ENCODE results near the gene RPA3.
A peak's percentile ranks its signal among the peaks of the same experiment; 100 is the strongest.
"Not testable (repeated sequence)": the region's sequence is repeated elsewhere in the genome, so short reads cannot be mapped to it uniquely, and the experiment has no call there.

RPA3 gene

DNA sequence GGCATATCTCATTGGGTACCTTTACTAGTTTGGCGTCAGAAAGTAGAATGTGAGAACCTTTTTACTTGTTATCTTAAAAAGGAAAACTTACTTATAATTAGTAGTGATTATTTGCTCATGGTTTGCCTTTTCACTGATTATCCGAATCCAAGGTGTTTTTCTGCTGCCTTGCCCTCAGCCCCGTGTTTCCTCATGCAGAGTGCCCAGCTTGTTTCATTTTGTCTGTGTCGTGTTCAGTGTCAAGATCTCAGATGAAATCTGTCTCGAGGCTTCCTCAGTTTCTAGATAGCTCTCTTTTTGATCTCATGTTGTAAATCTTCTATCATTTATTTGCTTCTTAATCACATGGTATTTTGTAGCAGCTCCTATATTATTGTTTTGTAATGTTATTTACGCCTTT lies 30.1 kb downstream of the RPA3 start:
- DNase-seq = no peak

- no peak for DNase-seq
These were observed 30.6 kb downstream of the RPA3 start for GRCh38 chr7:7687800-7688199.

- no peak for DNase-seq
These were observed 31.4 kb downstream of the RPA3 start for GRCh38 chr7:7686811-7687508.

DNA sequence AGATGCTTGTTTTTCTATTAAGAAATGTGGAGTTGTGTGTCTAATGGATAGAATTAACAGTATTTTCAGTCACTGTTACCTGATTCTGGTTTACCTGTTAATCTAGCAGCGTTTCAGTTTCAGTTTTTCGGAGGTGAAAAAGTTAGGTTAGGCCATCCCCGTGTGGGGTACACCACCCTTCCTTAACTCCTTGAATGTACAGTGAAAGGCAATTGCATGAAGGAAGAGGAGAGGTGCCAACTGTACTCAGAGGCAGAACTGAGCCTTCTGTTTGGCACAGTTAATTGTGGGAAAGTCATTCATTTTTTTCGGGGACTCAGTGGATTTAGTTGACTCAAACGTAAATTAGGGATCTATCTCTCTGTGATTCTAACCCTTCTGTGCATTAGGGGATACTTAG lies 35.5 kb downstream of the RPA3 start:
- no peak for DNase-seq

DNA sequence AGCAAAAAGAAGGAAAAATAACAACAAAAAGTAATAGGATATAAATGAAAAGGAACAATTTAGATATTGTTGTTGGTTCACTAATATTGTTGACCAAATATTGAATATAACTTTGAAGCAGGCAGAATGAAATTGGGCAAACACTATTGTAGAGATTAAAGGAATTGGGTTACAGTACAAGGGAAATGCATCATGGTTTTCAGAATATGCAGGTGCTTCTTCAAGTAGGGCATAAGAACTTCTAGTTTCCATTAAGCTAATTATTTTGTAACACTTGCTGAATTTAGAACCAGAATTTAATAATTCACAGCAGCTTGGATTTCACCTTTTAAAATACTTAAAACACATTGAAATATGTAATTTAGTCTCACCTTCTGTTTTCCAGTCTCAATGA lies 36.5 kb downstream of the RPA3 start:
- DNase-seq = no peak

DNA sequence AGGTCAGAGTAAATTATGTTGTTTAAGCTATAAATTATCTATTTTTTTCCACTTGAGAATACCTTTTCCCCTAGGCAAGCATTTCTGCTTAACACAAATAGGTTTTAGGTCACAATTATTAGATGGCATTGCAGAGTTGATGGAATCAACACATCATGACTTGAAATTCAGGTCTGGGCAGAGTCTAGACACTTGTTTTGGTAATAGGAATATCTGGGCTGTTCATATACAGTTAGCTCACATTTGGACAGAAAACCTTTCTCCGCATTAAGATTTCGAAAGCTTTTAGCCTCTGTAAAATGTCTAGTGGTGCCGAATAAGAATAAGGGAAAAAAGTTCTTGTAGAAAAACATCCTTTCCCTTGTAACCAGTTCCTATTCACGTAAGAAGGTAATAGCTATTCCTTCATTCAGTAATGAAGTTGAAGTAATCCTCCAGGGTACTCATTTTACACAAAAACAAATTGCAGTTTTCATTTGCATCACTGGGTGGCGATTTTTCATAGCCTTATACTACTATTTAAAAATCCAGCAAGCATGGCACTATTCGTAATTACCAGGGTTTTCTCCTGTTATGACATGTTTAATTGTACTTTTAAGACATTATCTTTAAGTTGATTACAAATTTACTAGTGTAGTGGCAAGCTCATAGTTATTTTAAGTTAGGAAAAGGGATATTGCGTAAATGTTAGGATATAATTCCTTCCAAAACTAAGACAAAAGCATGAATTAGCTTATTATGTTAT lies 37.0 kb downstream of the RPA3 start:
- peak; percentile 40 for DNase-seq

- not testable (repeated sequence) for DNase-seq
These were observed 38.8 kb downstream of the RPA3 start for GRCh38 chr7:7679640-7680039.

- DNase-seq = no peak
These were observed 42.7 kb downstream of the RPA3 start for GRCh38 chr7:7675686-7676085.

DNA sequence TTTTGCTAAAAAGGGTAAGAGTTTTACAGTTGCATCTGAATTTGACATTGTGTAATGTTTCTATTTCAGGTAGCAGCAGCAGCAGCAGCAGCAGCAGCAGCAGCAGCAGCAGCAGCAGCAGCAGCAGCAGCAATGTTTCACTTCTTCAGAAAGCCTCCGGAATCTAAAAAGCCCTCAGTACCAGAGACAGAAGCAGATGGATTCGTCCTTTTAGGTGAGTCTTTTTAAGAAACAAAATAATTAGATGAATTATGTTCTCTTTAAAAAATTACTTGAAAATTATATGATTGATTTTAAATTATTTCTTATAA lies 45.2 kb downstream of the RPA3 start:
- DNase-seq = no peak

GRCh38 chr7:7672545-7673239 lies 45.7 kb downstream of the RPA3 start:
- DNase-seq = no peak

- no peak for DNase-seq
These were observed 47.0 kb downstream of the RPA3 start for GRCh38 chr7:7671361-7671760.

DNA sequence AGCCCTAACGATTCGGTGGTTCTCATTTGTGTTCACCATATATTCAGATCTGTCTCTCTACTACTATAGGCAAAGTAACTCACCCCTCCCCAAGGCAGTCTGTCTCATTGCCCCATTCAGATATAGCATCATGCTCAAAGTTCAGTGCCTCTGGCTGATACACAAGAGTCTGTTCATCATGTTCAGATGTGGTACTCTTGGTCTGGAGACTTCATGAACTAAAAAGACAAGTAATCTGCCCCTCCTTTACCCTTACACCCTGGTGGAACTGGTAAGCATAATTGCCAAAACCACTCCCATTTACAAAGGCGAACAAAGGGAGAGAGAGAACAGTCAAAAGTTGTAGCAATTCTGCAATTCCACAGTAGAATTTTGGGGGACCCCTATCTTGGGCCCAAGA lies 47.9 kb downstream of the RPA3 start:
- DNase-seq = no peak

DNA sequence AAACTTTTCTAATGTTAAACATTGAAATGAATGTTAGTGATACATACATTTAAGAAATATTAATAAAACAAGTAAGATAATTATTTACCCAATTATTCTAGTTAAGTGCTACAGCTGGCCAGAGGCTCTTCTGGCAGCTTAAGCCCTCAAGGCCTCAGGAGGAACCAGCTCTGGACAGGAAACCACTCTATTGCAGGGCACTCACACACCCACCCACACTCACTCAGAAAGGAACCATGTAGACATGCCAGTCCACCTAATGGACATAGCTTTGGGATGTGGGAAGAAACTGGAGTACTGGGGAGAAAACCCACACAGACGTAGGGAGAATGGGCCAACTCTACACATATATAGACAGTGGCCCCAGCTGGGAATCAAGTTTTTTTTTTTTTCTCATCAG lies 49.7 kb downstream of the RPA3 start:
- DNase-seq = no peak

GRCh38 chr7:7667187-7667586 lies 51.2 kb downstream of the RPA3 start:
- DNase-seq = no peak

GRCh38 chr7:7665031-7665430 lies 53.4 kb downstream of the RPA3 start:
- DNase-seq = no peak

GRCh38 chr7:7664291-7664690 lies 54.1 kb downstream of the RPA3 start:
- no peak for DNase-seq

DNA sequence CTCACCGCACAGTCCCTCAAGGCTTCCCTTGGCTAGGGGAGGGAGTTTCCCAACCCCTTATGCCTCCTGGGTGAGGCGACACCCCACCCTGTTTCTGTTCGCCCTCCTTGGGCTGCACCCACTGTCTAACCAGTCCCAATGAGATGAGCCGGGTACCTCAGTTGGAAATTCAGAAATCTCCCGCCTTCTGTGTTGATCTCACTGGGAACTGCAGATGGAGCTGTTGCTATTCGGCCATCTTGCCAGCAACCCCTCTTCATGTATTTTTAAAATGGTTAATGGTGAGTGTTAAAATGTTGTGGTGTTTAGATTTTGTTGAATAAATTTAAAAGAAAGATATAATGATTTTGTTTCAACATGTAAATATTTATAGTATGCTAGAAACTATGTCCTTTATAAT lies 55.9 kb downstream of the RPA3 start:
- no peak for DNase-seq

GRCh38 chr7:7656459-7656858 lies 61.9 kb downstream of the RPA3 start:
- not testable (repeated sequence) for DNase-seq

- no peak for DNase-seq
These were observed 63.3 kb downstream of the RPA3 start for GRCh38 chr7:7654964-7655715.

GRCh38 chr7:7653593-7654187 lies 64.7 kb downstream of the RPA3 start:
- DNase-seq = no peak

GRCh38 chr7:7652798-7653540 lies 65.4 kb downstream of the RPA3 start:
- no peak for DNase-seq

DNA sequence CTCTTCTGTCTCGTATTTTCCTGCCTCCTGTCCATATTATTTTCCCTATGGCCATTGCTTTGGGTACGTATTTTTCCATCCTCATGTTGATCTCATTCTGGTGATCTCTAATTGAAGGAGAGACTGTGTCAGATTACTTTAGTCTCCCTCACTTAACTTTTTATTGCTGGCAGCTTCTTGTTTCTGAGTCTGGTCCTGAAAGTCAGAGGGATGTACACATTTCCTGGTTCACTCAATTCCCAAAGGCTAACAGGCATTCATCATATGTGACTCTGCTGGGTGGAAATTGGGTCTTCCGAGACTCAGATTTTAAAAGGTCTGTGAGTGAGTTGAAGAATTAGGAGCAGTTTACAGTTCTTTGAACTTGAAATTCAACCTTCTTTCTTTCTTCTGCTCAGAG lies 66.9 kb downstream of the RPA3 start:
- DNase-seq = no peak

All from NCI-H2171 (cell line).